Upper lobe of left lung (tissue), 4 donors: ENCODE results near the gene TCF7L1.

Experiments used
- POLR2A ChIP-seq, 4 donors: fragments of 450-650 bp; IDR thresholded peaks; one replicate each; pipeline ENCODE4 v1.5.1; 2016 to 2017; ENCODE audit warnings: antibody characterized with exemption in 4 of 4, mild to moderate bottlenecking in 2 of 4
- POLR2AphosphoS5 ChIP-seq, 2 donors: sonication (generic); formaldehyde crosslinking; IDR thresholded peaks; one replicate each; pipeline ENCODE4 v1.5.1; 2017; ENCODE audit warnings: antibody characterized with exemption in 2 of 2
- TF ChIP-seq, protein P1 (sequence below), 6 experiments: fragments of 450-650 bp in 4 of 6; fragments of 200-600 bp in 2 of 6; sonication (generic) in 2 of 6; IDR thresholded peaks; one replicate each; pipeline ENCODE4 v1.5.1; 2016 to 2019; ENCODE audit warnings: antibody characterized with exemption in 6 of 6

DNA sequence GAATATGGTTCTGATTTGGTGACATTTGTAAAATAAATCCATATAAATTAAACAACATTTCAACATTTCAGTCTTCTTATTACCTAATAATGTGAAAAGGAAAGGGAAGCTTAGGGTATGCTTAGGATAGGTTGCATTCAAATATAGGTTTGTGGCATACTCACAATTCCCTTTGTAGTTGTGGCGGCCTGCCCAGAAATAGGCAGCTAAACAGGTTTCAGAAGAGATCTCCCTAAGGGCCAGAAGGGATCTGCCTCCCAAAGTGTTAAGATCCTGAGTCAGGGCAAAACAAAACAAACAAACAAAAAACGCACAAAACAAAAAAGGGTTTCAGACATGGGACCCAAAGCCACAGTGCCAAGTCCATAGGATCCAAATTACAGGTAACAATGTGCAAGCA lies 41.4 kb upstream of the TCF7L1 start:
- TF ChIP-seq, protein P1, sequence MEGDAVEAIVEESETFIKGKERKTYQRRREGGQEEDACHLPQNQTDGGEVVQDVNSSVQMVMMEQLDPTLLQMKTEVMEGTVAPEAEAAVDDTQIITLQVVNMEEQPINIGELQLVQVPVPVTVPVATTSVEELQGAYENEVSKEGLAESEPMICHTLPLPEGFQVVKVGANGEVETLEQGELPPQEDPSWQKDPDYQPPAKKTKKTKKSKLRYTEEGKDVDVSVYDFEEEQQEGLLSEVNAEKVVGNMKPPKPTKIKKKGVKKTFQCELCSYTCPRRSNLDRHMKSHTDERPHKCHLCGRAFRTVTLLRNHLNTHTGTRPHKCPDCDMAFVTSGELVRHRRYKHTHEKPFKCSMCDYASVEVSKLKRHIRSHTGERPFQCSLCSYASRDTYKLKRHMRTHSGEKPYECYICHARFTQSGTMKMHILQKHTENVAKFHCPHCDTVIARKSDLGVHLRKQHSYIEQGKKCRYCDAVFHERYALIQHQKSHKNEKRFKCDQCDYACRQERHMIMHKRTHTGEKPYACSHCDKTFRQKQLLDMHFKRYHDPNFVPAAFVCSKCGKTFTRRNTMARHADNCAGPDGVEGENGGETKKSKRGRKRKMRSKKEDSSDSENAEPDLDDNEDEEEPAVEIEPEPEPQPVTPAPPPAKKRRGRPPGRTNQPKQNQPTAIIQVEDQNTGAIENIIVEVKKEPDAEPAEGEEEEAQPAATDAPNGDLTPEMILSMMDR (IDR thresholded peaks at IDR 0.05): no peak
- TF ChIP-seq POLR2AphosphoS5 (IDR thresholded peaks at IDR 0.05) (no peak), POLR2A (IDR thresholded peaks at IDR 0.05) (no peak)
